GM18517 (cell line): ENCODE measurements around the gene WDR76.
"Not testable (repeated sequence)": the region's sequence is repeated elsewhere in the genome, so short reads cannot be mapped to it uniquely, and the experiment has no call there.

Experiments used
- ATAC-seq: cut with Tn5 transposase; IDR thresholded peaks from one replicate; pipeline ENCODE4 v1.9.1; 2021; ENCODE audit warnings: mild to moderate bottlenecking, moderate library complexity; ENCODE audit not compliant: unreplicated experiment

Gene WDR76

DNA sequence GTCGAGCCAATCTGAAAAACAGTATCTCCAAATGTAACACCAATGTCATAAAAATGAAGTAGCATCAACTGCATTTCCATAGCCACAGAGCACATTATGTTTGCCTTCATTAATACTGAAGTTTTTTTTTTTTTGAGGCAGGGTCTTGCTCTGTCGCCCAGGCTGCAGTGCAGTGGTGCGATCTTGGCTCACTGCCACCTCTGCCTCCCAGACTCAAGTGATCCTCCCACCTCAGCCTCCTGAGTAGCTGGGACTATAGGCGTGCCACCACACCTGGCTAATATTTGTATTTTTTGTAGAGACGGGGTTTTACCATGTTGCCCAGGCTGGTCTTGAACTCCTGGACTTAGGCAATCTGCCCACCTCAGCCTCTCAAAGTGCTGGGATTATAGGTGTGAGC lies 11.7 kb upstream of the WDR76 start:
- not testable (repeated sequence) for ATAC-seq

DNA sequence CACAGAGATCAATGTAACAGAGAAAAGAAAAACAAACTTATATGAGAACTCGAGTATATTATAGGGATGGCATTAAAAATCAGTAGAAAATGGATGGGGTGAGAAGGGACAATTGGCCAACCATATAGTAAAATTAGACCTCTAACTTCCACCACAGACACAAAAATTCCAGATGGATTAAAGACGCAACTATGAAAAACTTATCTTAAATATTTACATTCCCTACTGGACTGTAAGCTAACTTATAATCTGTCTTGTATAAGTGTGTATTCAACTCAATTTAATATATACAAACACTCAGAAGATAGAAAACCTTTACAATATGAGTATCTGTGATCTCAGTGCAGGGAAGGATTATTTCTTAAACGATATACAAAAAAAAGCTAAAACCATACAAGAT lies 5.3 kb upstream of the WDR76 start:
- no peak for ATAC-seq

DNA sequence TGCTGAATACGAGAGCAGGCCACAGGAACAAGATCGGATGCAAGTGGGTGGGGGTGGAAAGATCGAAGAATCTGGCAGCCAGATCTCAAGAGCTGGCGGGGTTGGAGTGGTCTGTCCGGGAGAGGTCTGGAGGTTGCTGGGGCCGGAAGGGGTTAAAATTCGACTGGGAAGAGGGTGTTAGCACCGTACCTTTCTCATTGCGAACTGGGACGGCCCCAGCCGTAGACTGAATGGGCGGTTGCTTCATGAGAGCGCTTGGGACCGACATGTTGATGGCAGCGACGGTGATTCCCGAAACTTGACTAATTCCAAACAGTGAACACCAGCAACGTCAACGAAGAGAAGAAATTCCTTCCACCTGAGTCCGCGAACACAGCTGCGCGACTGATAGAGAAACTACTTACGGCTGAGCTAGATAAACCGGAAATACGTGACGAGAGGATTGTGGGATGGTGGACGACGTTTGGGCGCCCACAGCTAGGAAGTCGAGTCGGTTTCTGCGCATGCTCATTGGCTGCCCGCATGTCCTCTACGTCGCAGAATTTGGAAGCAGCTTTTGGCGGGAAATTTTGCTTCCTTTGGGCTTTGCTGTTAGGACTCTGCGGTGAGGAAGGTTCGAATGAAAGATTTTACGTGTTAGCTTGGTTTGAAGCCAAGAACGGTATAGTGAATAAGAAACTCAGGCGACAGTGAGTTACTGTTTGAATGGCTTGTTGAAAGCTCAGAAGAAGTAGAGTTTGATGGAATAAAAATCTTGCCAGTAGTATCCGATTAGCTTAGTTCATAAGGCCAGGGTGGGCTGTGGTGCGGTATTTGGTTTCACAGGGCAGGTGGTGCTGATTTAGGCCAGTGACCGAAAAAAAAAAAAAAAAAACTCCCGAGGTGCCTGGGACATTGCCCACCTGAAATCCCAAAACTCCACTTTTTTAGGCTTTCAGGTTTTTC lies 2.2 kb upstream of the WDR76 start, which contains the start of gene MFAP1:
TSS of gene MFAP1 (minus strand) at position 389 of the 945 bp plus-strand sequence. CDS start at position 268, 121 bp downstream.
- ATAC-seq, result peak; percentile 78

- ATAC-seq, result not testable (repeated sequence)
Observed at GRCh38 chr15:43825305-43825704, 1.5 kb upstream of the WDR76 start.

GRCh38 chr15:43826029-43826507 lies 734 bp upstream of the WDR76 start:
- no peak for ATAC-seq

DNA sequence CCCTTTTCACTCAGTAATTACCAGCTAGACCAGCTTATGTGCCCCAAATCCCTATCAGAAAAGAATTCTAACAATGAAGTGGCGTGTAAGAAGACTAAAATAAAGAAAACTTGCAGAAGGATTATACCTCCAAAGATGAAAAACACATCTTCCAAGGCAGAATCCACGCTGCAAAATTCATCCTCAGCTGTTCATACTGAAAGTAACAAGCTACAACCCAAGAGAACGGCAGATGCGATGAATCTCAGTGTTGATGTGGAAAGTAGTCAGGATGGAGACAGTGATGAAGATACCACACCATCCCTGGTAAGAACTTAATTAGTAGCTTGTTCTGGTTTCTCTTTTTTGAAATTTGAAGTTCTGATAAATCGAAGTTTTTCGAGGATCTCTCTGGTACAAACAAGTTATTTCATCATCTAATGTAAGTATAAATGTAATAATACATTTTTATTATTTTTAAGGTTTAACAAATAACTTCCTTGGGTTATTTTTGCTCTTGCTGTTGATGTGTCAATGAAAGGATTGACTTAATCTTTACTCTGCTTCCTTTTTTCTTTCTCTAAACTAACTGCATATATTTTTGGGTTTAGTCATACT lies 1.4 kb downstream of the WDR76 start:
- no peak for ATAC-seq

- ATAC-seq, result not testable (repeated sequence)
Observed at GRCh38 chr15:43829951-43830540, 3.2 kb downstream of the WDR76 start.

- not testable (repeated sequence) for ATAC-seq
Observed at GRCh38 chr15:43830691-43831275, 4.0 kb downstream of the WDR76 start.

DNA sequence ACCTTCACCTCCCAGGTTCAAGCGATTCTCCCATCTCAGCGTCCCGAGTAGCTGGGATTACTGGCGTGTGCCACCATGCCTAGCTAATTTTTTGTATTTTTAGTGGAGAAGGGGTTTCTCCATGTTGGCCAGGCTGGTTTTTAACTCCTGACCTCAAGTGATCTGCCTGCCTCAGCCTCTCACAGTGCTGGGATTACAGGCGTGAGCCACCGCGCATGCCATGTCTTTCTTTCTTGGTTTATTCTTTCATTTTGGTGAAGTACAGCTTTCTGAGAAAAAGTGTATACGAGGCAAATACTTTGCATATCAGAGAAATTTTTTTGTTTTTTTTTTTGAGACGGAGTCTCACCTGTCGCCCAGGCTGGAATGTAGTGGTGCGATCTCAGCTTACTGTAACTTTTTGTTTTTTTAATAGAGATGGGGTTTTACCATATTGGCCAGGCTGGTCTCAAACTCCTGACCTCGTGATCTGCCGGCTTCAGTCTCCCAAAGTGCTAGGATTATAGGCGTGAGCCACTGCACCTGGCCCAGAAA lies 4.8 kb downstream of the WDR76 start:
- not testable (repeated sequence) for ATAC-seq

DNA sequence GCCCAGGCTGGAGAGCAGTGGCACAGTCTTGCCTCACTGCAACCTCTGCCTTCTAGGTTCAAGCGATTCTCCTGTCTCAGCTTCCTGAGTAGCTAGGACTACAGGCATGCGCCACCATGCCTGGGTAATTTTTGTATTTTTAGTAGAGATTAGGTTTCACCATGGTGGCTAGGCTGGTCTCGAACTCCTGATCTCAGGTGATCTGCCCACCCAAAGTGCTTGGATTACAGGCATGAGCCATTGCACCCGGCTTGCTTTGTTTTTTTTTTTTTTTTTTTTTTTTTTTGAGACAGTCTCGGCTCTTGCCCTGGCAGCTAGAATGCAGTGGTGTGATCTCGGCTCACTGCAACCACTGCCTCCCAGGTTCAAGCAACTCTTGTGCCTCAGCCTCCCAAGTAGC lies 5.7 kb downstream of the WDR76 start:
- not testable (repeated sequence) for ATAC-seq

DNA sequence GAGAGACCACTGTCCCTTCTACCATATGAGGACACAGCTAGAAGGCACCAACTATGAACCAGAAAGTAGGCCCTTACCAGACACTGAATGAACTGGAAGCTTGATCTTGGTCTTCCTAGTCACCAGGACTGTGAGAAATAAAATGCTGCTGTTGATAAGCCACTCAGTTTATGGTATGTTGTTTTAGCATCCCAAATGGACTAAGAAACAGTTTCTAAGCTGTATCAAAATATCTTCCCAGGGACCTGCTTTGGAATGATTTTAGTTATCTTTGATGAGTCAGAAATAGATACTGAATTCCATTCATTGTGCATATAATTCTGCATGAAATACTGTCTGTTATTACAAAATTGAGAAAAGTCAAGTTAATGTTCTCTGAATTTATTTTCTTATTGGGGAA lies 18.6 kb downstream of the WDR76 start:
- ATAC-seq, result no peak

- ATAC-seq, result no peak
Observed at GRCh38 chr15:43851251-43851650, 24.4 kb downstream of the WDR76 start.

GRCh38 chr15:43852607-43853006 lies 25.8 kb downstream of the WDR76 start:
- no peak for ATAC-seq

DNA sequence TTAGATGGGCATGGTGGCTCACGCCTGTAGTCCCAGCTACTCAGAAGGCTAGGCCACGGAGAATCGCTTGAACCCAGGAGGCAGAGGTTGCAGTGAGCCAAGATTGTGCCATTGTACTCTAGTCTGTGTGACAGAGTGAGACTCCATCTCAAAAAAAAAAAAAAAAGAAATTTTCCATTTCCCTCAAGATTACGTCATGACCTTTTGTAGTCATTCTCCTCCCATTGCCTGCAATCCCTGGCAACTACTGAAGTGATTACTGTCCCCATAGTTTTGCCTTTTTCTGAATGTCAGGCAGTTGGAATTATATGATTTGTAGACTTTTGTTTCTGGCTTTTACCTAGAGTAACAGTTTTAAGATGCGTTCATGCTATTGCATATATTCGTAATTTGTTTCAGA lies 28.0 kb downstream of the WDR76 start:
- no peak for ATAC-seq

DNA sequence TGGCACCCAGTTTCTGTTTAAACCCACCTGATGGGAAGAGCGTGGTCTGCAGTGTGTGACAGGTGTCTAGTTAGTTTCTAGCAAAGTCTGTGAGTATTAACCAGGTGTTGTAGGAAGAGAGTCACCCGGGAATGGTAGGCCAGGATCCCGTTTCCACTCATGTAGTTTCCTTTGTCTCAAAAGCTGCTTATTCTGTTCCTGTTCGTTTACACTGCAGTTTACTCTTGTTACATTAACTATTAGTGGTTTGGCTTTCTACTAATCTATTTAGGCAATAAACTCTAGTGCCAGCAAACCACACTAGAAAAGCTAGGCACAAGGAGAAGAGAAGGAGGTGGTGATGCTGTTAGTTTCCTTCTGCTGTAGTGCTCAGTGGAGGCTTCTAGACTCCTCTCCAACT lies 32.7 kb downstream of the WDR76 start:
- no peak for ATAC-seq

GRCh38 chr15:43866636-43867035 lies 39.8 kb downstream of the WDR76 start:
- ATAC-seq, result not testable (repeated sequence)

DNA sequence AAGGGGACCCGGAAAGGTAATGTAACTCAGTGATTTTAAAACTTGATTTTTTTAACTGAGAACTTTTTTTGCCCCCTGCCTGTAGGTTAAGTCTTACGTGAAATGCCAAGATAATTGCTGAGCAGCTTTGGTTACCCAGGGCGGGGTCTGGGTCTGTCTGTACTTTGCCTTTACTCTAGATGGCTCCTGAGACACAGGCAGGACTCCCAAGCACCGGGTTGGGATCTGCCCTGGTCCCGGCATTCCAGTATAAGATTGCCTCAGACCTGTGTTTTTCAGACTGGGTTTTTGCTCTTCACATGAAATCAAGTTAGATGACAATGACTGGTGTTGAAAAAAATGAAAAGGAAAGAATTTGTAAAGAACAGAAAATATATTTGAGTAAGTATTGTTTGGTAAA lies 40.3 kb downstream of the WDR76 start:
- no peak for ATAC-seq

GRCh38 chr15:43868406-43868805 lies 41.6 kb downstream of the WDR76 start:
- ATAC-seq, result no peak

GRCh38 chr15:43871835-43872234 lies 45.0 kb downstream of the WDR76 start:
- ATAC-seq, result no peak

- ATAC-seq, result no peak
Observed at GRCh38 chr15:43872416-43873020, 45.7 kb downstream of the WDR76 start.
